ENCODE data around the gene OR1D2. TPM values are rescaled to one million over a fixed set of nuclear protein-coding genes. Genes with fewer than 3 reads are reported as not detected.

The OR1D2 gene
- total and polyA plus RNA-seq, 2 of the 13 experiments (the other 11 are each of a cell fraction or from before 2014, with no cell fraction given) = not detected

GRCh38 chr17:3038941-3039340 is 65.3 kb downstream of the OR1D2 start:
- H3K27me3 ChIP-seq (ENCODE audit: control insufficient read depth in 1 of 2, insufficient read depth in 2 of 2, low read length in 2 of 2) = no peaks in the 10 kb centered on the region; a peak in 1 of 5 replicates
- H3K27ac ChIP-seq (ENCODE audit: extremely low read length, insufficient read depth, low read length) = no peak overlapping the region
- ChIA-PET CTCF (ENCODE audit: low intra/inter-chr PET ratio, low total read pairs) (no interaction called here), POLR2A (no interaction called here)
- BruUV-seq (replicated peaks) = no TSS peak
- H4K20me1 ChIP-seq (ENCODE audit: insufficient read depth, low read length) = no peaks in the 10 kb centered on the region
- 20% methylated on average over 5 of the region's 5 CpGs for WGBS (ENCODE audit: low lambda C conversion rate)
- H3K36me3 ChIP-seq (replicated peaks in 1 of 2; ENCODE audit: control insufficient read depth in 1 of 2, insufficient read depth in 2 of 2, low read length in 2 of 2) = no peaks in the 10 kb centered on the region
- intact Hi-C loops (cut with micrococcal nuclease; ENCODE audit: unreplicated experiment) (no loop called here), in situ Hi-C loops (cut with HindIII; ENCODE audit: extremely low pct_ligation_motif_present, low pct_unique_long_range_greater_than_20kb) (no loop called here)
- peaks cover 8% of the 10 kb centered on the region for H3K9me3 ChIP-seq (ENCODE audit: low read length)
- TF ChIP-seq MEIS1 (CRISPR knock-in tag; IDR thresholded peaks at IDR 0.05; ENCODE audit: borderline replicate concordance) (no peak), ZNF619 (CRISPR knock-in tag; IDR thresholded peaks at IDR 0.05) (no peak), U2AF1 (optimal IDR thresholded peaks at IDR 0.05; ENCODE audit: low read depth, low read length) (no peak), ZNF468 (CRISPR knock-in tag; IDR thresholded peaks at IDR 0.05) (no peak), HNRNPUL1 (IDR thresholded peaks at IDR 0.05; ENCODE audit: low read depth, low read length) (no peak), ZNF644 (CRISPR knock-in tag; IDR thresholded peaks at IDR 0.05; ENCODE audit: low read depth) (no peak), KAT2B (IDR thresholded peaks at IDR 0.05; ENCODE audit: borderline replicate concordance, low read depth, low read length) (no peak), NR2F6 (IDR thresholded peaks at IDR 0.05) (no peak), NR2F6 (CRISPR knock-in tag; IDR thresholded peaks at IDR 0.05) (no peak), BRF2 (CRISPR knock-in tag; IDR thresholded peaks at IDR 0.05) (no peak), ZNF292 (CRISPR knock-in tag; IDR thresholded peaks at IDR 0.05; ENCODE audit: borderline replicate concordance, low read depth) (no peak), ZNF362 (CRISPR knock-in tag; IDR thresholded peaks at IDR 0.05; ENCODE audit: borderline replicate concordance) (no peak)
- TF ChIP-seq, protein P1, sequence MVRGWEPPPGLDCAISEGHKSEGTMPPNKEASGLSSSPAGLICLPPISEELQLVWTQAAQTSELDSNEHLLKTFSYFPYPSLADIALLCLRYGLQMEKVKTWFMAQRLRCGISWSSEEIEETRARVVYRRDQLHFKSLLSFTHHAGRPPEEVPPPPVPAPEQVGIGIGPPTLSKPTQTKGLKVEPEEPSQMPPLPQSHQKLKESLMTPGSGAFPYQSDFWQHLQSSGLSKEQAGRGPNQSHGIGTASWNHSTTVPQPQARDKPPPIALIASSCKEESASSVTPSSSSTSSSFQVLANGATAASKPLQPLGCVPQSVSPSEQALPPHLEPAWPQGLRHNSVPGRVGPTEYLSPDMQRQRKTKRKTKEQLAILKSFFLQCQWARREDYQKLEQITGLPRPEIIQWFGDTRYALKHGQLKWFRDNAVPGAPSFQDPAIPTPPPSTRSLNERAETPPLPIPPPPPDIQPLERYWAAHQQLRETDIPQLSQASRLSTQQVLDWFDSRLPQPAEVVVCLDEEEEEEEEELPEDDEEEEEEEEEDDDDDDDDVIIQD (CRISPR knock-in tag; IDR thresholded peaks at IDR 0.05; ENCODE audit: low read depth) = no peak
- TF ChIP-seq, protein P2, sequence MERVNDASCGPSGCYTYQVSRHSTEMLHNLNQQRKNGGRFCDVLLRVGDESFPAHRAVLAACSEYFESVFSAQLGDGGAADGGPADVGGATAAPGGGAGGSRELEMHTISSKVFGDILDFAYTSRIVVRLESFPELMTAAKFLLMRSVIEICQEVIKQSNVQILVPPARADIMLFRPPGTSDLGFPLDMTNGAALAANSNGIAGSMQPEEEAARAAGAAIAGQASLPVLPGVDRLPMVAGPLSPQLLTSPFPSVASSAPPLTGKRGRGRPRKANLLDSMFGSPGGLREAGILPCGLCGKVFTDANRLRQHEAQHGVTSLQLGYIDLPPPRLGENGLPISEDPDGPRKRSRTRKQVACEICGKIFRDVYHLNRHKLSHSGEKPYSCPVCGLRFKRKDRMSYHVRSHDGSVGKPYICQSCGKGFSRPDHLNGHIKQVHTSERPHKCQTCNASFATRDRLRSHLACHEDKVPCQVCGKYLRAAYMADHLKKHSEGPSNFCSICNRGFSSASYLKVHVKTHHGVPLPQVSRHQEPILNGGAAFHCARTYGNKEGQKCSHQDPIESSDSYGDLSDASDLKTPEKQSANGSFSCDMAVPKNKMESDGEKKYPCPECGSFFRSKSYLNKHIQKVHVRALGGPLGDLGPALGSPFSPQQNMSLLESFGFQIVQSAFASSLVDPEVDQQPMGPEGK (CRISPR knock-in tag; IDR thresholded peaks at IDR 0.05) = no peak
- FAIRE-seq (no peak), DNase-seq (ENCODE audit: low spot score) (no peak), ATAC-seq (no peak)
- H3K79me2 ChIP-seq (ENCODE audit: insufficient read depth, low read length) = no peaks in the 10 kb centered on the region
- no peak overlapping the region for H3K4me3 ChIP-seq (replicated peaks in 1 of 3; ENCODE audit: insufficient read depth in 1 of 3, low read depth in 2 of 3, low read length in 3 of 3)
- H3K9ac ChIP-seq (ENCODE audit: insufficient read depth, low read depth, low read length) = no peak overlapping the region
- no peak overlapping the region for H2AFZ ChIP-seq (ENCODE audit: low read length)
- no peaks in the 10 kb centered on the region for H3K4me1 ChIP-seq (ENCODE audit: insufficient read depth, low read length)
- no peak overlapping the region for H3K4me2 ChIP-seq (ENCODE audit: low read depth, low read length)
